Measurements from ENCODE around the gene MAP3K14. TPM values are rescaled to one million over a fixed set of nuclear protein-coding genes. Genes with fewer than 3 reads are reported as not detected.

The MAP3K14 gene
- 58.3 and 72.4 TPM in 2 replicates for total RNA-seq (2021)
- percentile 91 among the genes with signal in this experiment for Bru-seq, nascent RNA
- BruChase-seq, experiment 1, labeled RNA remaining after a 2-hour chase = percentile 86 among the genes with signal in this experiment
- percentile 73 among the genes with signal in this experiment for BruChase-seq, experiment 2, labeled RNA remaining after a 6-hour chase
- long read RNA-seq, full-length matches to known transcripts = 46 of 77 reads
- long read RNA-seq, partial matches to known transcripts = 10 of 77 reads
- long read RNA-seq, other reads (novel, unspliced or antisense) = 21 of 77 reads

DNA sequence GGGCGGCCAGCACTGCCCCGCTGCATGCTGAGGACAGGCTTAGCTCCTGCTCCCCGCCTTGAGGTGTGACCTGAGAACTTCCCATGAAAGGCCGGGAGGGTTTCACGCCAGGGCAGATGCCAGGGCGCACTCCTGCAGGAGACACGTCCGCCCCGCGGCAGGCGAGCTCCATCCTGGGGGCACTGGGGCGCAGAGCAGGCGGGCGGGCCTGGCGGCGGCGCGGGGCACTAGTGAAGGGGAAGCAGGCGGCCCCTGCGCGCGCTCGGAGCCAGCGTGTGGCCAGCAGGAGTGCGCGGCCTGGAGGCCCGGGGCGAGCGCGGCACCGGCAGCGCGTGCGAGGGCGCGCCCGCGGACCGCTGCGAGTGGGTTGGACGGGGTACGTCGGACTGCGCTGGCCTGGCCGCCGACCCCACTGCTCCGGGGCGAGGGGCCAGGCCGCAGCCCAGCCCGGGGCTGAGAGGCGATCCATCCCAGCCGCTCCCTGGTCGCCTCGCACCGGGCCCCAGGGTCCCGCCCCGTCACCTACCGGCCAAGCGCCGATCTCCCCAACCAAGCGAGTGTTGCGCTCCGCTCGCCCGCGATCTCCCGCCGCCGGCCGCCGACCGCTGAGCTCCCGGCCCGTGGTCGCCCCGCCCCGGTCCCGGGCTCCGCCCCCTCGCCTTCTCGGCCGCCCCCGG is at the start of gene MAP3K14:
Gene MAP3K14, minus strand, starts transcription at position 587 of the 677 bp plus-strand sequence. CDS start 26,275 bp downstream, outside the sequence.
- TF ChIP-seq, protein P1, sequence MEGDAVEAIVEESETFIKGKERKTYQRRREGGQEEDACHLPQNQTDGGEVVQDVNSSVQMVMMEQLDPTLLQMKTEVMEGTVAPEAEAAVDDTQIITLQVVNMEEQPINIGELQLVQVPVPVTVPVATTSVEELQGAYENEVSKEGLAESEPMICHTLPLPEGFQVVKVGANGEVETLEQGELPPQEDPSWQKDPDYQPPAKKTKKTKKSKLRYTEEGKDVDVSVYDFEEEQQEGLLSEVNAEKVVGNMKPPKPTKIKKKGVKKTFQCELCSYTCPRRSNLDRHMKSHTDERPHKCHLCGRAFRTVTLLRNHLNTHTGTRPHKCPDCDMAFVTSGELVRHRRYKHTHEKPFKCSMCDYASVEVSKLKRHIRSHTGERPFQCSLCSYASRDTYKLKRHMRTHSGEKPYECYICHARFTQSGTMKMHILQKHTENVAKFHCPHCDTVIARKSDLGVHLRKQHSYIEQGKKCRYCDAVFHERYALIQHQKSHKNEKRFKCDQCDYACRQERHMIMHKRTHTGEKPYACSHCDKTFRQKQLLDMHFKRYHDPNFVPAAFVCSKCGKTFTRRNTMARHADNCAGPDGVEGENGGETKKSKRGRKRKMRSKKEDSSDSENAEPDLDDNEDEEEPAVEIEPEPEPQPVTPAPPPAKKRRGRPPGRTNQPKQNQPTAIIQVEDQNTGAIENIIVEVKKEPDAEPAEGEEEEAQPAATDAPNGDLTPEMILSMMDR (conservative IDR thresholded peaks at IDR 0.05) = no peak
- TF ChIP-seq EZH2 (IDR thresholded peaks at IDR 0.05; ENCODE audit: low read depth) = no peak
- DNase-seq = peak in 1 of 2 experiments; percentile 55
- Histone ChIP-seq H3K9me2 (ENCODE audit: insufficient read depth) (no peaks in the 10 kb centered on the region), H3K27ac (peak within 1 kb of the TSS; percentile 95), H2AFZ (peak within 1 kb of the TSS; percentile 75), H3K36me3 (ENCODE audit: low read depth) (peaks cover under 1% of the 10 kb centered on the region), H4K20me1 (ENCODE audit: insufficient read depth) (peaks cover 28% of the 10 kb centered on the region), H3K4me2 (peak within 1 kb of the TSS; percentile 98), H3K27me3 (ENCODE audit: insufficient read depth, low read depth) (no peaks in the 10 kb centered on the region), H3K9me3 (ENCODE audit: insufficient read depth, low read depth) (no peaks in the 10 kb centered on the region), H3K4me3 (peak within 1 kb of the TSS; percentile 68), H3K4me1 (replicated peaks; ENCODE audit: insufficient read depth) (peaks cover 80% of the 10 kb centered on the region), H3F3A (ENCODE audit: insufficient read depth, low read depth) (peaks cover 84% of the 10 kb centered on the region), H3K79me2 (ENCODE audit: low read depth) (peaks cover 52% of the 10 kb centered on the region)
- intact Hi-C loops (cut with micrococcal nuclease; ENCODE audit: unreplicated experiment) = loop anchor here (1.0 to 10.0 kb wide), 4 partner anchors 22 to 182 kb away; partner anchors contain the start of genes ACBD4 and PLCD3
- CTCF ChIA-PET = interaction anchor here (0.8 to 0.9 kb wide), 2 partner anchors 39 to 181 kb away, joined by 3 to 5 read pairs; partner anchors contain the start of gene ACBD4
- no TSS peak for BruUV-seq (replicated peaks)
- POLR2A ChIA-PET (ENCODE audit: unreplicated experiment) = interaction anchor here (0.5 to 1.4 kb wide), 15 partner anchors 20 to 269 kb away, joined by 3 to 12 read pairs (median 4); no protein-coding TSS in a partner anchor

DNA sequence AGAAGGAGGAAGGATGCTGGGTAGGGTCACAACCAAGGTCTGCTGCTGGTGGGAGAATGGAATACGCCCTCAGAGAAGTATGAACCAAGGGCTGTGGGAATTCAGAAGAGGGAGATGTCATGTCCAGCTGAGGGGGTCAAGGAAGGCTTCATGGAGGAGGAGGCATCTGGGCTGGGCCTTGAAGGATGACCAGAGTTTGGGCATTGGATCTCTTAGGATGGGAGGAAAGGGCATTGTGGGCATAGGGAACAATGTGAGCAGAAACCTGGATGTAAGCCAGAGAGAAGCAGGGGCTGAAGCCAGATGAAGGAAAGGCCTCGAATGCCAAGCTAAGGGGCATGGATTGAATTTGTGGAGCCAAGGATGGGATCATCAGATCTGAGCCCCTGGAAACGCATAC is 49.2 kb upstream of the MAP3K14 start:
- Histone ChIP-seq H3K9me2 (ENCODE audit: insufficient read depth) (no peaks in the 10 kb centered on the region), H3K36me3 (ENCODE audit: low read depth) (no peaks in the 10 kb centered on the region), H4K20me1 (ENCODE audit: insufficient read depth) (no peaks in the 10 kb centered on the region), H3K9me3 (ENCODE audit: insufficient read depth, low read depth) (no peaks in the 10 kb centered on the region; the same call in 1 of the 2 replicates), H3K27ac (no peak overlapping the region), H3F3A (ENCODE audit: insufficient read depth, low read depth) (peaks cover 17% of the 10 kb centered on the region), H3K27me3 (ENCODE audit: insufficient read depth, low read depth) (no peaks in the 10 kb centered on the region), H3K79me2 (ENCODE audit: low read depth) (no peaks in the 10 kb centered on the region), H3K4me3 (no peak overlapping the region), H3K4me2 (no peak overlapping the region), H2AFZ (no peak overlapping the region), H3K4me1 (replicated peaks; ENCODE audit: insufficient read depth) (peaks cover 26% of the 10 kb centered on the region)
- BruUV-seq (replicated peaks) = no TSS peak
- DNase-seq = no peak
- CTCF ChIA-PET = no interaction called here
- POLR2A ChIA-PET (ENCODE audit: unreplicated experiment) = no interaction called here
- TF ChIP-seq EZH2 (IDR thresholded peaks at IDR 0.05; ENCODE audit: low read depth) = no peak
- TF ChIP-seq, protein P1 (conservative IDR thresholded peaks at IDR 0.05) = no peak
- intact Hi-C loops (cut with micrococcal nuclease; ENCODE audit: unreplicated experiment) = no loop called here

DNA sequence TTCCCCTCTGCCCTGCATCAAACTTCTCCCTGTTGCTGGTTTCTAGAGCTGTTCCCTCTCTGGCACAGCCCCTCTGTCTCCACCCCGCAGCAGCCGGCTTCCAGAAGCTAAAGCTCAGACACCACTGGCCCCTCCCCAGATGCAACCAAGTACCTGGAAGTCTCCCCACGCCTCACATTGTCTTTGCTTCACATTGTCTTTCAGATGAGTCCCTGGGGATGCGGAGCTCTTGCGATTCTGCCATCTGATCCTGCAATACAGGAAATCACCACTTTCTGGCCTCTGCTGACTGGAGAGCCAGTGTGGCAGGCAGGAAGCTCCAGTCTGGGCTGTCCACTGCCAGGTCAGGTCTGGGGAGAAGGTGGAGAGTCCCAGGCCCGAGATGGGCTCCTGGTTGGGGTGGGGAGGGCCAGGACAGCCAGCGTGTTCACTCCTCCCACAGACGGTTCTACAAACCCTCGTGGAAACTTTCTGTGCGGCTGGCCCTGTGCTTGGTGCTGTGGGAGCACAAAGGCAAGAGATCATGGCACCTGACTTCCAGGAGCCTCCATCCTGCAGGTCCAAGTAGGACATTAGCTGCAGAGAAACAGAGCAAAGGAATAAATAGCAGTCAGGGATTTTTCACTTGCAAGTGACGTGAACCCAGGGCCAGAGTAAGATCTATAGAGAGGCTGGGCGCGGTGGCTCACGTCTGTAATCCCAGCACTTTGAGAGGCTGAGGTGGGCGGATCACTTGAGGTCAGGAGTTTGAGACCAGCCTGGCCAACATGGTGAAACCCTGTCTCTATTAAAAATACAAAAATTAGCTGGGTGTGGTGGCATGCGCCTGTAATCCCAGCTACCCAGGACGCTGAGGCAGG is 47.9 kb upstream of the MAP3K14 start:
- no peak overlapping the region for H3K4me3 ChIP-seq
- H3K9me2 ChIP-seq (ENCODE audit: insufficient read depth) = no peaks in the 10 kb centered on the region
- no peak for TF ChIP-seq EZH2 (IDR thresholded peaks at IDR 0.05; ENCODE audit: low read depth)
- TF ChIP-seq, protein P1 (conservative IDR thresholded peaks at IDR 0.05) = no peak
- H3F3A ChIP-seq (ENCODE audit: insufficient read depth, low read depth) = peaks cover 4% of the 10 kb centered on the region; the same call in 1 of the 2 replicates
- ChIA-PET CTCF (no interaction called here), POLR2A (ENCODE audit: unreplicated experiment) (interaction anchor here (0.5 kb wide), 1 partner anchor 113 kb away, joined by 22 read pairs; no protein-coding TSS in a partner anchor)
- H3K27ac ChIP-seq = no peak overlapping the region
- no peaks in the 10 kb centered on the region for H3K36me3 ChIP-seq (ENCODE audit: low read depth)
- intact Hi-C loops (cut with micrococcal nuclease; ENCODE audit: unreplicated experiment) = no loop called here
- H2AFZ ChIP-seq = no peak overlapping the region
- no peaks in the 10 kb centered on the region for H3K79me2 ChIP-seq (ENCODE audit: low read depth)
- H3K9me3 ChIP-seq (ENCODE audit: insufficient read depth, low read depth) = no peaks in the 10 kb centered on the region; the same call in 1 of the 2 replicates
- peaks cover 14% of the 10 kb centered on the region for H3K4me1 ChIP-seq (replicated peaks; ENCODE audit: insufficient read depth)
- no peak overlapping the region for H3K4me2 ChIP-seq
- no TSS peak for BruUV-seq (replicated peaks)
- DNase-seq = no peak
- H4K20me1 ChIP-seq (ENCODE audit: insufficient read depth) = no peaks in the 10 kb centered on the region
- no peaks in the 10 kb centered on the region for H3K27me3 ChIP-seq (ENCODE audit: insufficient read depth, low read depth)
